GM12878 (cell line): ENCODE data around the gene PDE3B. TPM values are rescaled to one million over a fixed set of nuclear protein-coding genes. Genes with fewer than 3 reads are reported as not detected.
"Not testable (repeated sequence)": the region's sequence is repeated elsewhere in the genome, so short reads cannot be mapped to it uniquely, and the experiment has no call there.

Experiments
- ATAC-seq: fragments of 200-7000 bp; cut with Tn5 transposase; 3 replicates; pipeline ENCODE4 v1.9.1; 2020; ENCODE audit warnings: mild to moderate bottlenecking, moderate library complexity
- BruUV-seq: library from RNA; stranded (reverse); fragments of 400-500 nt; replicated peaks from 2 replicates; lab custom pipeline; 2021; lab: Mats Ljungman, UMichigan
- CTCF ChIA-PET: fragments of 300-600 bp; sonication (Branson Sonifier 250); formaldehyde crosslinking; extraction: SDS; loops from one replicate; lab custom pipeline; 2021; ENCODE audit warnings: inconsistent platforms; lab: Yijun Ruan, JAX
- POLR2A ChIA-PET: fragments of 350-600 bp; formaldehyde crosslinking; extraction: SDS; loops from one replicate; lab custom pipeline; 2021; ENCODE audit warnings: inconsistent platforms; lab: Charles Lee
- RAD21 ChIA-PET: fragments of 300-600 bp; sonication (Branson Sonifier 250); formaldehyde crosslinking; loops from one replicate; lab custom pipeline; 2023; ENCODE audit warnings: antibody characterized with exemption; ENCODE audit not compliant: unreplicated experiment; lab: Charles Lee
- SMC1A ChIA-PET: fragments of 300-600 bp; sonication (Branson Sonifier 250); formaldehyde crosslinking; loops from one replicate; lab custom pipeline; 2023; ENCODE audit not compliant: unreplicated experiment, uncharacterized antibody; lab: Charles Lee
- DNase-seq: peaks from one replicate; pipeline ENCODE4 v3.0.0-alpha.2; 2011; ENCODE audit warnings: low read depth, low spot score
- FAIRE-seq: peaks from 3 replicates; lab custom pipeline; 2011; peaks lifted over from hg19 to GRCh38; lab: Jason Lieb, UNC
- H2AFZ ChIP-seq: 2 replicates; pipeline ENCODE4 v1.6.0; 2011; ENCODE audit warnings: low read depth, low read length, control low read depth; ENCODE audit not compliant: control insufficient read depth
- H3K27ac ChIP-seq: 2 replicates; pipeline ENCODE4 v1.5.1; 2011; ENCODE audit warnings: control low read depth; ENCODE audit not compliant: control insufficient read depth, insufficient read depth
- H3K27me3 ChIP-seq, 2 experiments: replicated peaks in 1 of 2; 2 replicates each; pipeline versions ENCODE4 v1.6.0 to v1.6.1; 2011; ENCODE audit warnings: low read length in 1 of 2; ENCODE audit not compliant: control insufficient read depth in 2 of 2, insufficient read depth in 2 of 2
- H3K36me3 ChIP-seq, 2 experiments: 2 replicates each; pipeline ENCODE4 v1.5.1; 2011; ENCODE audit warnings: low read length in 1 of 2; ENCODE audit not compliant: control insufficient read depth in 2 of 2, insufficient read depth in 2 of 2
- H3K4me1 ChIP-seq: 2 replicates; pipeline ENCODE4 v1.6.1; 2011; ENCODE audit warnings: mild to moderate bottlenecking, low read length, moderate library complexity, mixed read lengths; ENCODE audit not compliant: control insufficient read depth, insufficient read depth
- H3K4me2 ChIP-seq: 2 replicates; pipeline ENCODE4 v1.6.0; 2011; ENCODE audit warnings: control low read depth; ENCODE audit not compliant: control insufficient read depth, insufficient read depth
- H3K4me3 ChIP-seq: fragments of 200-600 bp; sonication (generic); 2 replicates; pipeline ENCODE4 v1.5.1; 2016
- H3K79me2 ChIP-seq: 2 replicates; pipeline ENCODE4 v1.6.0; 2011; ENCODE audit warnings: low read length; ENCODE audit not compliant: control insufficient read depth, insufficient read depth
- H3K9ac ChIP-seq: 2 replicates; pipeline ENCODE4 v1.8.0; 2011; ENCODE audit warnings: low read length, control low read depth, mixed read lengths; ENCODE audit not compliant: control insufficient read depth, insufficient read depth
- H3K9me3 ChIP-seq: replicated peaks from 3 replicates; pipeline ENCODE4 v1.5.1; 2011; ENCODE audit warnings: mild to moderate bottlenecking, low read length; ENCODE audit not compliant: control insufficient read depth, insufficient read depth
- H4K20me1 ChIP-seq: 2 replicates; pipeline ENCODE4 v1.6.0; 2011; ENCODE audit not compliant: control insufficient read depth, insufficient read depth
- ATF2 ChIP-seq: IDR thresholded peaks from 2 replicates; pipeline ENCODE4 v1.6.1; 2012; ENCODE audit warnings: low read length, inconsistent platforms
- CHD1 ChIP-seq: IDR thresholded peaks from 2 replicates; pipeline ENCODE4 v1.6.1; 2012; ENCODE audit warnings: low read depth, low read length, improper control_type of control experiment
- FOXM1 ChIP-seq: IDR thresholded peaks from 2 replicates; pipeline ENCODE4 v1.6.1; 2012; ENCODE audit warnings: low read depth, mild to moderate bottlenecking, inconsistent platforms, low read length, moderate library complexity
- NKRF ChIP-seq: fragments of 450-650 bp; conservative IDR thresholded peaks from 2 replicates; pipeline ENCODE4 v1.6.1; 2017; ENCODE audit warnings: mild to moderate bottlenecking, moderate library complexity
- SPI1 ChIP-seq: IDR thresholded peaks from 2 replicates; pipeline ENCODE4 v1.6.1; 2011; ENCODE audit warnings: low read depth, mild to moderate bottlenecking, low read length, moderate library complexity, borderline replicate concordance; ENCODE audit not compliant: insufficient read depth
- WGBS: methylation state at CpG from one replicate; pipeline ENCODE4 v1.1.6; 2016; ENCODE audit warnings: low lambda C conversion rate; ENCODE audit not compliant: insufficient replicate concordance, insufficient coverage; ENCODE audit errors: missing lambda C conversion rate; 5-methylcytosine and 5-hydroxymethylcytosine counted together
- in situ Hi-C: fragments of 300-500 bp; cut with MboI; formaldehyde crosslinking; loops from 9 replicates; pipeline ENCODE4 v1.14.3; 2018; ENCODE audit warnings: mixed read lengths
- intact Hi-C: fragments of 100-400 bp; cut with micrococcal nuclease; formaldehyde crosslinking; loops from one replicate; pipeline ENCODE4 v1.14.2; 2022; ENCODE audit not compliant: unreplicated experiment
- polyA plus RNA-seq, 11 experiments: library from polyadenylated mRNA; depleted of rRNA in 4 of 11; unstranded in 6 of 11; stranded (reverse) in 5 of 11; fragments of >200 nt; fragmentation: Nextera tagmentation in 4 of 11; fragmentation: Illumina TruSeq in 1 of 11; extraction: Ambion mirVana in 4 of 11; extraction: Trizol in 1 of 11; gene quantifications; 1 replicate in 1 of 11; 2 replicates in 10 of 11; pipeline versions ENCODE4 v1.2.1 to v1.2.3, GENCODE V29; 2011 to 2016; ENCODE audit warnings: inconsistent platforms in 2 of 11, missing spikeins in 2 of 11, low read depth in 1 of 11
- total RNA-seq, 4 experiments: library from RNA; depleted of rRNA in 3 of 4; stranded (reverse); fragments of >200 nt in 3 of 4; fragmentation: Illumina TruSeq in 1 of 4; extraction: Trizol in 1 of 4; gene quantifications; 2 replicates each; pipeline versions ENCODE4 v1.2.1 to v1.2.3, GENCODE V29; 2013 to 2021

PDE3B gene
- total and polyA plus RNA-seq, 10 of the 15 experiments (the other 5 are each of a cell fraction or from before 2014, with no cell fraction given) = 0.04 to 3.1 (median 1.9) TPM

DNA sequence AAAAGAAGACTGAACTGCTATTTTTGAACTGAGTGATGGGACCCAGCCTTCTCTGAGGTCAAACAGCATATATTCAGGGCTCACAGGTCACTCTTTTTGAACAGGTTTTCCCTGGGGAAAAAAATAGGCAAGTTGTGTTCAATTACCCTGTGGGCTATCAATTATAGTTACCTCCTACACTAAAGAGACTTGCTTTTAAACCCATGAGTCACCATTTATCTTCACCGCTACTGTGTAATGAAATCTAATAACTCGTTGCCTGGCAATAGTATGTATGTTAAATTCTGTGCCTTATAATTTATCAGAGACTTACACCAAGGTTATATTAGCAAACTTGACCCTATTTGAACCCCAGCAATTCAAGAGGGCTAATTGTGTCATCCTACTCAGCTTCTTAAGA lies 149.9 kb downstream of the PDE3B start:
- no TSS peak for BruUV-seq
- 22% methylated on average over 2 of the region's 2 CpGs for WGBS
- DNase-seq (no peak), FAIRE-seq (no peak), ATAC-seq (no peak)
- TF ChIP-seq NKRF (no peak), FOXM1 (no peak), ATF2 (no peak), SPI1 (no peak), CHD1 (no peak)
- H3K36me3 ChIP-seq = no peaks in the 10 kb centered on the region
- ChIA-PET RAD21 (no interaction called here), POLR2A (no interaction called here), SMC1A (no interaction called here), CTCF (interaction anchor here (0.7 kb wide), 1 partner anchor 113 kb away, joined by 3 read pairs; no protein-coding TSS in a partner anchor)
- H2AFZ ChIP-seq = no peak overlapping the region
- H3K27ac ChIP-seq = no peak overlapping the region
- no peak overlapping the region for H3K4me3 ChIP-seq
- H3K79me2 ChIP-seq = no peaks in the 10 kb centered on the region
- no peak overlapping the region for H3K4me2 ChIP-seq
- intact Hi-C loops = loop anchor here (5.0 kb wide), 1 partner anchor 284 kb away; no protein-coding TSS in a partner anchor
- no peaks in the 10 kb centered on the region for H4K20me1 ChIP-seq
- H3K9me3 ChIP-seq = no peaks in the 10 kb centered on the region
- H3K4me1 ChIP-seq = no peaks in the 10 kb centered on the region
- in situ Hi-C loops = no loop called here
- no peak overlapping the region for H3K9ac ChIP-seq
- no peaks in the 10 kb centered on the region for H3K27me3 ChIP-seq

DNA sequence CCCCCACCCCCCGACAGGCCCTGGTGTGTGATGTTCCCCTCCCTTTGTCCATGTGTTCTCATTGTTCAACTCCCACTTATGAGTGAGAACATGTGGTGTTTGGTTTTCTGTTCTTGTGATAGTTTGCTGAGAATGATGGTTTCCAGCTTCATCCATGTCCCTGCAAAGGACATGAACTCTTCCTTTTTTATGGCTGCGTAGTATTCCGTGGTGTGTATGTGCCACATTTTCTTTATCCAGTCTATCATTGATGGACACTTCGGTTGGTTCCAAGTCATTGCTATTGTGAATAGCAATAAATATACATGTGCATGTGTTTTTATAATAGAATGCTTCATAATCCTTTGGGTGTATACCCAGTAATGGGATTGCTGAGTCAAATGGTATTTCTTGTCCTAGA lies 152.4 kb downstream of the PDE3B start:
- H3K27me3 ChIP-seq, DNase-seq, intact Hi-C loops, H4K20me1 ChIP-seq, CTCF ChIA-PET, H3K9me3 ChIP-seq, H3K4me1 ChIP-seq, BruUV-seq, H3K4me2 ChIP-seq, FAIRE-seq, H3K79me2 ChIP-seq, ATAC-seq, POLR2A ChIA-PET, SMC1A ChIA-PET, H3K4me3 ChIP-seq, in situ Hi-C loops, H3K9ac ChIP-seq, H3K36me3 ChIP-seq, H2AFZ ChIP-seq, RAD21 ChIA-PET, H3K27ac ChIP-seq: not testable (repeated sequence)
- WGBS = 80% methylated on average over 4 of the region's 4 CpGs
